ENCODE measurements around the gene SLCO4C1. TPM values are rescaled to one million over a fixed set of nuclear protein-coding genes. Genes with fewer than 3 reads are reported as not detected.

The SLCO4C1 gene
- total RNA-seq: under 0.01 TPM in 1 of 2 replicates, not detected in the other

DNA sequence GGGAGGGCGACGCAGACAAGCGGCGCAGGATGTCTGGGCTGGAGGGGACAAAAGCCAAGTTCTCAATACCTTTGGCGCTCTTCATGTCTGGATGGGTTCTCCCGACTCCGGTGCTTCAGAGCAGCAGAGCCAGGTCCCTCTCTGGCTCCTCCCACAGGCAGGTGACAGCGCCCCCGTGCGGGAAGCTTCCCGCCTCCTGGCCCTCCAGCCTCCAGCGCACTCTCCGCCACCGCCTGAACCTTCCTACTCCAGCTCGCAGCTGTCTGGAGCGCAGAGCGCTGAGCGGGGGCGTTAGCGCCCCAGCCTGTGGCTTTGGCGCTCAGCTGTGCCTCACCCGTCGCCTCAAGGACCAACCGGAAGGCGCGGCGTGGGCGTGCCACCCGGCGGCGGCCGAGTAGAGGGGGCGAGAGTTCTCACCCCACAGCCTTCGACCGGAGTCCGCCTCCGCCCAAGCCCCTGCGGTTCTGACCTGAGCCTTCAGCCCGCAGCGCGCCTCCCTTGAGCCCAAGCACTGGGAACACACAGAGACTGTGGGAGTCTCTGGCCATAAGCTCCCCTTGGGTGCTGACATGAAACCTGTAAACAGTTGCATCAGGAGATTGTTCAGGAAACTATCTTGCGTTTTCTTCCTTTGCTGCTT is at the start of gene SLCO4C1:
SLCO4C1 (minus strand) TSS at position 107 of the 640 bp plus-strand sequence; CDS start at position 85, 22 bp downstream.

Other genes starting within 250 kb of the SLCO4C1 start
- gene SLCO6A1, start 202.7 kb upstream of the SLCO4C1 start, total RNA-seq: not detected in 2 replicates

Measured in cardiac atrium fibroblast (primary cell).